Measurements from ENCODE around the gene TPRG1.
A peak's percentile ranks its signal among the peaks of the same experiment; 100 is the strongest.
"Not testable (repeated sequence)": the region's sequence is repeated elsewhere in the genome, so short reads cannot be mapped to it uniquely, and the experiment has no call there.

Gene TPRG1

DNA sequence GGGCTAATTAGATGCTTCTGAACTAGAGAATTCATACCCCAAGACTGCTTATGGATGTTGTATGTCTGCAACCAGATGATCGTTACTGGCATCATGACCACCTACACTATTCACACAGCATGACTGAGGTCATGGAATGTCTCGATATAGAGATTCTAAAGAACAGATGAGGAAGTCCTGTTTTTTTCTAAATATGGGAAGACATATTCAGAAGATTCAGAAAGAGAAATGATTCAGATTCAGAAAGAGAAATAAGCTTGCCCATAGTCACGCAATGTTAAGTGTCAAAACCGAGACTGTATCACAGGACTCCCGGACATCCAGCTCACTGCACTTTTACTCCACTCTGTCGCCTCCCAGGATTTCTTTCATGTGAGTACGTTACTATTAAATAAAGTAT, 136.2 kb downstream of the TPRG1 start:
- no peak for DNase-seq (ENCODE audit: extremely low read depth in 1 of 2, low read depth in 1 of 2)

GRCh38 chr3:189308608-189309007, 136.8 kb downstream of the TPRG1 start:
- no peak for DNase-seq (ENCODE audit: extremely low read depth in 1 of 2, low read depth in 1 of 2)

- DNase-seq (ENCODE audit: extremely low read depth in 1 of 2, low read depth in 1 of 2), result no peak
Measured at GRCh38 chr3:189309400-189309975, 137.7 kb downstream of the TPRG1 start.

GRCh38 chr3:189311521-189311920, 139.8 kb downstream of the TPRG1 start:
- no peak for DNase-seq (ENCODE audit: extremely low read depth in 1 of 2, low read depth in 1 of 2)

DNA sequence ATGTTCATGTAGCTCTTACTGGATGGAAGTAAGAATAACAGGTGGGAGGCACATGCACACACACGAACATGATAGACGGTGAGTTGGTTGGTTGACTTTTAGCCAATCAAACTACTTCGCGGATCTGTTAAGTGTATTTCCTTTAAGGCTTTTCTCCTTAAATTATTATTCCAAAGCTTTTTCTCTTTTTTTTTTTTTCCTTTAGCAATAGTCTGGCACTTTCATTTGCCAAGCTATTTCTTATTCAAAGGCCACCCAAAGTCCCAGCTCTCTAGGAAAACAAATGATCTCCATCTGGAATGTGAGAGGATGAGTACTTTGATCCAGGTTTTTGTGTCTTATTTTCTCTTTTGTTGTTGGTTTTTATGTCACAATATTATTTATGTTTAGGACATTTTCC, 141.1 kb downstream of the TPRG1 start:
- DNase-seq (ENCODE audit: extremely low read depth in 1 of 2, low read depth in 1 of 2), result no peak

DNA sequence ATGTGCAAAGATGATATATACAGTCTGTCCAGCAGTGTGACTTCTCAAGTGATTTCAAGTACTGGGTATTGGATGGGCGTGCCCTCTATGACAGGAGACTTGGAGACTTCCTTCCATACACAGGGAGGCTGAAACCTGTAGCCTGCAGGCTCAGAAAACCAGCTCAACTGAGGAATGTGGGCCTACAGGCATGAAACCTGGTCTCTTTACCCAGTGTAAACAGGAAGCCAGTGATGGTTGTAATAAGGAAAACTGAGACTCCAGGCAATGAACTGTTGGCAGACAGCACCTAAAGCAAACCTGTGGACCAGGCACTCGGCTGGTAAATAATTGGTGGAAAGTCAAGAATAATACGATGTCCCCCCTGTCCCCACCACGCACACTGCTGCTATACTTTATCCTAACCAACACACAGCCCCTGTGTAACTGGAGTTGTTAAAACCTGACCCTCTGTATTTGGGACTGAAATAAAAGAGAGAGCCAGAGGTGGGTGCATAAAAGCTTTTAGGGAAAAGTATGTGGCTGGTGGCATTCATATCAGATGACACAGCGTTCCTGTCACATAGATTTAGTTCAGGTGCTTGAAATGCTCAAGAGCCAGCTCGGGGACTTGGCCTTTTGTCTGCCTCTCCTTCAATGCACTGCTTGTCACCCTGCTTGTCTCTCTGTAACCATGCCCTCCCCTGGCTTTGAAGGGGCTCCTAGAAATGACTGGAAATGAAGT, 144.7 kb downstream of the TPRG1 start:
- no peak for DNase-seq (ENCODE audit: extremely low read depth in 1 of 2, low read depth in 1 of 2)

DNA sequence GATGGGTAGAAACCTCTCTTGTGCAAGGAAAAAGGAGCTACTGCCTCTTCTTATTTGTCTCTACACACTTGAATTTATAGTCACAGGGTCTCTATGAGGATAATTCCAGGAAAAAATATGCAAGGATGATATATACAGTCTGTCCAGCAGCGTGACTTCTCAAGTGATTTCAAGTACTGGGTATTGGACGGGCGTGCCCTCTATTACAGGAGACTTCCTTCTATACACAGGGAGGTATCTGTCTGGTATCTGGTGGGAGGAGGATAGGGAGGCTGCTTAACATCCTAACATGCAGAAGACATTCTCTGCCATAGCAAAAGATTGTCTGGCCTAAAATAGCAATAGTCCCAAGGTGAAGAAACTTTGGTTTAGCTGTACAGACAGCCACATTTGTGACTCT, 146.1 kb downstream of the TPRG1 start:
- no peak for DNase-seq (ENCODE audit: extremely low read depth in 1 of 2, low read depth in 1 of 2)

DNA sequence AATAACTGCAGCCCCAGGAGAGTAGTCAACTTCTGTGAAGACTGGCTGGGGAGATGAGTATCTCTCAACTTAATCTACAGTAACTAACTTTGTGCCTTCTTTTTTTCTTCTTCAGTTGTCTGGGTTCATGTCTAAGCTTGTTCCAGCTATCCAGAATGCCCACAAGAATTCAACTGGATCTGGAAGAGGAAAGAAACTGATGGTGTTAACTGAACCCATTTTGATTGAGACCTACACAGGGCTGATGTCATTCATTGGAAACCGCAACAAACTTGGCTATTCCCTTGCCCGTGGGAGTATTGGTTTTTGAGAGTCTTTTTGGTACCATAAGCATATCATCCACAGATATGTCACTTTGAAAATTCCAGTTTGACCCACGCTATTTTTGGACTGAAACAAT, 148.7 kb downstream of the TPRG1 start:
- no peak for DNase-seq (ENCODE audit: extremely low read depth in 1 of 2, low read depth in 1 of 2)

- no peak for DNase-seq (ENCODE audit: extremely low read depth in 1 of 2, low read depth in 1 of 2)
Measured at GRCh38 chr3:189322339-189322738, 150.6 kb downstream of the TPRG1 start.

- peak; percentile 46 to 53 for DNase-seq (ENCODE audit: extremely low read depth in 1 of 2, low read depth in 1 of 2)
Measured at GRCh38 chr3:189324538-189325138, 152.9 kb downstream of the TPRG1 start.

DNA sequence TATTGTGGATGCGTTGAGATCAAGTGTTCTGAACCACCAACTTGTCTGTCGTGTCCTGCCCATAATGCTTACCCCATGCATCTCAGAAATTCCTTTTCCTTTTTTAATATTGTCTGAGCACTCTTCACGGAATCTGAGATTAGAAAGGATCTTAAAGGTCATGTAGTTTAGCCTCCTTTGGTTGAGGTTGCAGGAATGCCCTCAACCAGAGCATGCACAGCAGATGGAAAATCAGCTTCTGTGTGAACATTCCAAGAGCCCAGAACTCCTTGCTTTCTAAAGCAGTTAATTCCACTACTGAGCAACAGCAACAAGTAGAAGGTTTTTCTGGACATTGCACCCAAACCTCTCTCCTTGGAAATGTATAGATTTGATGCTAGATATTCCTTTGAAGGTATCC, 153.7 kb downstream of the TPRG1 start:
- no peak for DNase-seq (ENCODE audit: extremely low read depth in 1 of 2, low read depth in 1 of 2)

- DNase-seq (ENCODE audit: extremely low read depth in 1 of 2, low read depth in 1 of 2), result not testable (repeated sequence)
Measured at GRCh38 chr3:189329630-189330029, 157.9 kb downstream of the TPRG1 start.

DNA sequence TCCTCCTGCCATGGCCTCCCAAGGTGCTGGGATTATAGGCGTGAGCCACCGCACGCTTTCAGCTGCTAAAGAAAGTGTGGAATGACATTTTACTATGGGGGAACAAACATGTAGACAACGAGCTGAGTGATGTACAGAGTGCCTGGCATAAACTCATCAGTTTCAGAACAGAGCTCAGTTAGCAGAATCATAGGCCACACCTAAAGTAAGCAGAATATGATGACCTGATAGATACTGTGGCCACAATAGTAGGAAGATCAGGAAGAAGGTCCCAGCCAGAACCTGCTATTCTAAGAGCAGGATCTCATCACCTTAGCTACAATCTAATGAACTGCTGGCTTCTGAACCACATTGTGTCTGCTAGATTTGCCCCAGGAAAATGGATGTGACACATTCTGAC, 158.3 kb downstream of the TPRG1 start:
- no peak for DNase-seq (ENCODE audit: extremely low read depth in 1 of 2, low read depth in 1 of 2)

DNA sequence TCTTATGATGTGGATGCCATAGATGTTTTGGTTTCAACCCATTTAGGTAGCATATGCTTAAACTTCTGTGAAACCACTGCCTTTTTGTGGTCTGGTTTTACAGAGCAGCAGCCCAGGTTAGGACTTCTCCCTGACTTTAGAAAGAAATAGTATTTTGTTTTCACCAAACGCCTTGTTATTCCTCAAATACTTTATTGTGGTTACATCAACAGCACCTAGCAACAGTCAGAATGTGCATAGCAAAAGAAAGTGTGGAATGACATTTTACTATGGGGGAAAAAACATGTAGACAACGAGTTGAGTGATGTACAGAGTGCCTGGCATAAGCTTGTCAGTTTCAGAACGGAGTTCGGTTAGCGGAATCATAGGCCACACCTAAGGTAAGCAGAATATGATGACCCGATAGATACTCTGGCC, 159.2 kb downstream of the TPRG1 start:
- DNase-seq (ENCODE audit: extremely low read depth in 1 of 2, low read depth in 1 of 2), result no peak

DNA sequence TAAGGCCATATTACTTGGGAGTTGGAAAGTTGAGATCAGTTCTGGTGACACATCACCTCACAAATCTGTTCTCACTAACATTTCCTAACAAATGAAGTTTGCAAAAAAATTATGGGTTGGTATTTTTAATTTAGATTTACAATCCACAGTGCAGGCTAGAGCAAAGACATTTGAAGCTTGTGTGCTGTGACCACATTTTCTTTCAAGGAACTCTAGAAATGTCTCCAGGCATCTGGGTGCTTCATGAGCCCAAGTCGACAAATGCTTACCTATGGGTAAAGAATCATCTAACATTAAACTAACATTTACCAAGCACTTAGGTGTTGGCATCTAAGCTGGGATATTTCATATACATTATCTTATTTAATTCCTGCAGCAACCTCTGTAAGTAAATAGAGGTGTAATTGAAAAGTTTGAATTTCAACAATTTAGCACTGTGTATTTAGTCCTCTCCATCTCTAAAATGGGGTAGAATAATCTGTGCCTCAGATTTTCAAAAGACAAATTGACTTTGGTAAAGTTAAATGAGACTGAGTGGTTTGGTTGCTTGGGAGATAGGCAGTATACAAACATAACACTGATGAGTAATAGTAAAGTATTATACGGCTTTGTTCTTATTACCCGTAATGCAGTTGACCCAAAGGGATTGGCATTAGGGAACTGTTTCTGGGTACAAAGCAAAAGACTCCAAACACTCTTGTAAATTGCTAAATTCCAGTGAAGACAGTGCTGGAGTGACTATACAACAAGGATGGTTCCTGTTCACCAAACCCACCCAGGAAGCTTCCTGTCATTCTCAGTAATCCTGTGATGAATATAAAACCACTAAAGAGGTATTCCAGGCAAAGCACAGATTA, 162.5 kb downstream of the TPRG1 start:
- no peak for DNase-seq (ENCODE audit: extremely low read depth in 1 of 2, low read depth in 1 of 2)

DNA sequence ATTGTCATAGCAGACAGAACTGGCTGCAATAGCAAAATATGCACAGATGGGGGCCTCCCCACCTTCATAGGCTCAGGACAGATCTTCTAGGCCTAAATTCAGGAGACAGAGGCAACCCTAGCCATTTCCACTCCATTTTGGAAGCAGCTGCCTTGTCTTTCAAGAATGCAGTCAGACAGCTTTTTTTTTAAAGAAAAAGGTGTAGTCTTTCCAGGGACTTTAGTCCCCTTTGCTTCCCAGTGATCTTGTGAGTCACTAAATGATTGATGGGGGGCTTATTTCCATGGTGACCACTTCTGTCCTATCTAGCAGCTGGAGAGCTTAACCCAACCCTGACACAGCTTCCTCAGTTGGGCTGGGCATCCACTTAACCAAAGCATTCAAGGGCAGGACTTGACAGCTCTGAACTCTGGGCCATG, 165.9 kb downstream of the TPRG1 start:
- DNase-seq (ENCODE audit: extremely low read depth in 1 of 2, low read depth in 1 of 2), result no peak

- DNase-seq (ENCODE audit: extremely low read depth in 1 of 2, low read depth in 1 of 2), result no peak
Measured at GRCh38 chr3:189338366-189338765, 166.6 kb downstream of the TPRG1 start.

GRCh38 chr3:189339996-189340395, 168.2 kb downstream of the TPRG1 start:
- no peak for DNase-seq (ENCODE audit: extremely low read depth in 1 of 2, low read depth in 1 of 2)

DNA sequence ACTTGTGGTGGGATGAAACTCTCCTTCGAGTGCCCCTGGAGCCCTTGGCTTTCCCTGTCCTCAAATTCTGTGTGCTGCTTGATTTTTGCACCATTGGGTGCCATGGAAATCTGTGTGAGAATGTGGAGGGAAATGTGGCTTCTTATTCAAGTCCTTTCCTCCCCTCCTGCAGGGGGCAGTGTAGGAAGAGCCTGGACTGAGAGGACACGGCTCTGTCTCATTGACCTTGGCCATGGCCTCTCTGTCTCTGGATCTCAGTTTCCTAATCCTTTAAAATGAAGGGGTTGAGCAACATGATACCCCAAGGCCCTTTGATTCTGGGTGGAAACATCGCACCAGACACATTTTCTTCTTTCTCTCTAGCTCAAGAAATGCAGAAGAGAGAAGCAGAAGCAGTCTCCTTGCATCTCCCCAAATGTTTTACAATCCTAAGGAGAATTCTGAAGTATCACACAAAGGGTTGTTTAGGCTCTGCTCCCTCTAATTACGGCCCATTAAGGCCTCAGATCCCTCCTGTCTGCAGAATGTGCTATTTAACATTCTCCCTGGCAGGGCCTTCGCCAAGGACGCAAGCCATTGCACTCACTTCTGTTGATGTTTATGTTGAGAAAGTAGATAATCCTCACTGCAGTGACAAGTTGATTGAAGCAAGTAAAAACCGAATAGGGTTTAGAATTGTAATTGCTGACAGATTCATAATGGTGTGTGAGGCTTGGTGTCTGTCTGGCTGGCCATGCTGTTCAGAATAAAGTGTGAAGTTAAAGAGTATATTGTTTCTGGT, 169.1 kb downstream of the TPRG1 start:
- DNase-seq (ENCODE audit: extremely low read depth in 1 of 2, low read depth in 1 of 2), result no peak

DNA sequence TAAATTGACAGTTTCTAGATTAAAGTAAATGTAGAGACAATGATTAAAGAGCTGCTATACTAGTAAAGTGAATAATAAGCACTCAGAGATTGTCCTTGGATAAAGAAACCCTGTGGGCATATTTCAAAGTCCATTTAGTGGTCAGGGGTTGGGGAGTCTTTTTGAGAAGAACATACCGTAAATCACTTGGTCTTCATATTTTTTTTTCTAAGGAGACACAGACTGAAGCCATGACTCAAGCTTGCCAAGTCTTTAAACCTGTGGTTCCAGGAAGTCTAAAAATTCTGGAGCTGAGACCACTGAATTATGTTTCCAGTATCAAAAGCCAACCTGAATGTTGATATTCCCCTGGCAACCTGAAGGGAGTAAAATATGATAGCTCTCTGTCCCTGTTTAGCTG, 171.0 kb downstream of the TPRG1 start:
- DNase-seq (ENCODE audit: extremely low read depth in 1 of 2, low read depth in 1 of 2), result no peak

- no peak for DNase-seq (ENCODE audit: extremely low read depth in 1 of 2, low read depth in 1 of 2)
Measured at GRCh38 chr3:189344996-189345395, 173.2 kb downstream of the TPRG1 start.
